Left ventricle myocardium superior (tissue), 1 donor: ENCODE data around the gene ZNF512B. TPM values are rescaled to one million over a fixed set of nuclear protein-coding genes. Genes with fewer than 3 reads are reported as not detected.
A peak's percentile ranks its signal among the peaks of the same experiment; 100 is the strongest.
"Not testable (repeated sequence)": the region's sequence is repeated elsewhere in the genome, so short reads cannot be mapped to it uniquely, and the experiment has no call there.

ENCODE experiments used
- ATAC-seq: fragments of 200-7000 bp; cut with Tn5 transposase; one replicate; pipeline ENCODE4 v1.9.1; 2020; ENCODE audit warnings: mild to moderate bottlenecking, moderate library complexity
- DNase-seq: peaks from one replicate; pipeline ENCODE4 v3.0.0-alpha.2; 2020
- intact Hi-C: fragments of 100-400 bp; cut with micrococcal nuclease; formaldehyde crosslinking; loops from one replicate; pipeline ENCODE4 v1.11.0; 2022
- total RNA-seq: library from RNA; stranded (reverse); fragmentation: NEBNext Ultra II Directional; extraction: Animal tissue kit (Norgen Biotek cat#: 25700); gene quantifications from one replicate; pipeline ENCODE4 v1.2.1, GENCODE V29; 2021
- donor health status: DM: no; HTN: yes; CAD: no; lungs with severe emphysema.

The ZNF512B gene
- total RNA-seq, 1 donor from 2014 or later = 14.0 TPM

DNA sequence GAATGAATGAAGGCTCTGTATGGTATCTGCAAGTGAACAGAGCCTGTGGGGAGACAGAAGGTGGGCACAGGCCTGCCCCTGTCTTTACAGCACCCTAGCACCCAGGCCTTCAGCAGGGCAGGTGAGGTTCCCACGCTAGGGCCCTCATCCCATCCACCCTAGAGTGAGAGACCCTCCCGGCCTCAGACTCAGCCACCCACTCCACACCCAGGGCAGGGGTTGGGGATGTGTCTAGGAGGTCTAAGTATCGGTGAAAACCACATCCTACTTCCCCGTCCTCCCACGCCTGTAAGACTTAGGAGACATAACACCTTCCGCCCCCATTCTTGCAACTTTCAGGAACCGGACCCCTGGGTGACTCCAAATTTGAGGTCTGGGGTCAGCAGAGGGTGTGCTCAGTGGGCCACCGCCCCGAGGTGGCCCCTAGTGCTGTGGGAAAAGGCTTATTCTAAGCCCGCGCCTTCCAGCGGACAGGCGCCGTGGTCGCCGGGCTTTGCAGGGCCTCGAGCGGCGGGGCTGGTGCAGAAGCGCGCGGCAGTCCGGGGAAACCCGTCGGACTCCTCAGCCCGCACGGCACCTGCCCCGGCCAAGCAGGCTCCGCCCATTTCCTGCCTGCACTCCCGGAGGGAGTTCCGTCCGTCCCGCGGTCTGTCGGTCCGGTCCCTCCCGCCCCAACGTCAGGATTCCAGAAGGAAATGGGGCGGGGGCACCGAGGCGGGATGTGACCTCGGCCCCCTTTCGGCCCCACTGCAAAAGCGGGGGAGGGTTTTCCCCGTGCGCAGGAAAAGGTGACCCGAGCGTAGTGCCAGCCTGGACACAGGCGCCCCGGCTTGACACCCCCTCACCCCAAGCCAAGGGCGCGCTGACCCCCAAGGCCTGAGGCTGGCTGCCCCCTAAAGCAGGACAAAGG is 8.8 kb upstream of the ZNF512B start:
- DNase-seq = peak; percentile 85
- ATAC-seq = peak; percentile 45
- intact Hi-C loops = no loop called here

DNA sequence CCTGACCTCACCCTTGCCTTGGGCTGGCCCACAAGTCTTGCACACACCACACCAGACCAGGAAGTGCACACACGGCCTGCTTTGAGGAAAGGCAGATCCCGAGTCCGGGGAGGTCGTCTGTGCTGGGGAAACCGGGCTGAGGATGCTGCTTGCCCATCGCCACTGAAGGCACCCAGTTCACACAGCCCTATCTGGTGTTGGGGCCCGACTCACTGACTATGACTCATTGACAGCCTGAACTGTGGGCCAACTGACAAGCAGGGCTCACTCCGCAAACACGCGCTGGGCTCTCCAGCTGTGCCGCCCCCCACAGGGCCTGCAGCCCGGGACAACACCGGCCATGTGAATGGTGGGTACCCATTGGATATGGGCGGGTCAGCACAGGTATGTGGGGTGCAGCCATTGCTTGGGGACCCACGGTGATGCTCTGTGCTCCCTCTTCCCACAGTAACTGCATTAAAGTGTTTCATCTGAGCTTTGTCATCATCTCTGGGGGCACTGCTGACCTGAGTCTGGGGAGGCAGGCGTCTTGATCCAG is 8.1 kb upstream of the ZNF512B start:
- intact Hi-C loops = no loop called here
- DNase-seq (peak; percentile 22), ATAC-seq (no peak)

DNA sequence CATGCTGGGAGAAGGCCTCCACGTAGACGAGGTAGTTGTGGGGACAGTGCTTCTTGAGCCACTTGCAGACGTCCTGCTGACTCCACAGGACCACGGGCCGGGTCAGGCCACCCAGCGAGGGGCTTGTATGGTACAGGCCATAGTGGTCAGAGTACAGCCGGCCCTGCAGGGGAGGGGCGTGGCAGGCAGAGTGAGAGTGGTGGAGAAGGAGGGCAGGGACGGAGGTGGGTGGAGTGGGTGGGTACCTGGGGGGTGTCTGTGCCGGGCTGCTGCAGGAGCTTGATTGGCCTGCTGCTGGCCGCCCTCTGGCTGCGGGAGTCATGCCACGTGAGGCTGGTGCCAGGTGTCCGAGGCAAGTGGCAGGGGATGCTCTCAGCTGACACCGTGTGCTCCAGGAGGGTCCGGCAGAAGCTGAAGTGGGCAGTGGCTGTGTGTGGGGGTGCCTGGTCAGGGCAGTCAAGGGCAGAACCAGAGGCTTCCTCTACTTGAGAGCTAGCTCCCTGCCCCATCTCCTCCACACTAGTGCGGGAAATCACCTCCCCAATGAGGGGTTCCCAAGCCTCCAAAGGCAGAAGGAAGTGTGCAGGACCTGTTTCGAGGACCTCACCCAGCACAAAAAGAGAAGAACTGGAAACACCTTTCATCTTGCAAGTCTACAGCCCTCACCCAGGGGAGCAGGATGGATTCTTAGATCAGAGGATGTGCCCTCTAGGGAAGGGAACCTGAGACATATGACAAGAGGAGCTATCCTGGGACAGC is 7.4 kb upstream of the ZNF512B start:
- intact Hi-C loops = no loop called here
- ATAC-seq = no peak
- DNase-seq = peak; percentile 23

DNA sequence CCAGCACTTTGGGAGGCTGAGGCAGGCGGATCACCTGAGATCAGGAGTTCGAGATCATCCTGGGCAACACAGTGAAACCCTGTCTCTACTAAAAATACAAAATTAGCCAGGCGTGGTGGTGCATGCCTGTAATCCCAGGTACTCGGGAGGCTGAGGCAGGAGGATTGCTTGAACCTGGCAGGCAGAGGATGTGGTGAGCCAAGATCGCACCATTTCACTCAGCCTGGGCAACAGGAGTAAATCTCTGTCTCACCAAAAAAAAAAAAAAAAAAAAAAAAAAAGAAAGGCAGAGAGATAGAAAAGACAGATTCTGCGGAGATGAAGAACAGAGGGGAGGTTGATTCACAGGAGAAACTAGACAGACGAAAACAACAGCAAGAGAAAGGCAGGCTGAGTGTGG is 6.8 kb upstream of the ZNF512B start:
- intact Hi-C loops = not testable (repeated sequence)

DNA sequence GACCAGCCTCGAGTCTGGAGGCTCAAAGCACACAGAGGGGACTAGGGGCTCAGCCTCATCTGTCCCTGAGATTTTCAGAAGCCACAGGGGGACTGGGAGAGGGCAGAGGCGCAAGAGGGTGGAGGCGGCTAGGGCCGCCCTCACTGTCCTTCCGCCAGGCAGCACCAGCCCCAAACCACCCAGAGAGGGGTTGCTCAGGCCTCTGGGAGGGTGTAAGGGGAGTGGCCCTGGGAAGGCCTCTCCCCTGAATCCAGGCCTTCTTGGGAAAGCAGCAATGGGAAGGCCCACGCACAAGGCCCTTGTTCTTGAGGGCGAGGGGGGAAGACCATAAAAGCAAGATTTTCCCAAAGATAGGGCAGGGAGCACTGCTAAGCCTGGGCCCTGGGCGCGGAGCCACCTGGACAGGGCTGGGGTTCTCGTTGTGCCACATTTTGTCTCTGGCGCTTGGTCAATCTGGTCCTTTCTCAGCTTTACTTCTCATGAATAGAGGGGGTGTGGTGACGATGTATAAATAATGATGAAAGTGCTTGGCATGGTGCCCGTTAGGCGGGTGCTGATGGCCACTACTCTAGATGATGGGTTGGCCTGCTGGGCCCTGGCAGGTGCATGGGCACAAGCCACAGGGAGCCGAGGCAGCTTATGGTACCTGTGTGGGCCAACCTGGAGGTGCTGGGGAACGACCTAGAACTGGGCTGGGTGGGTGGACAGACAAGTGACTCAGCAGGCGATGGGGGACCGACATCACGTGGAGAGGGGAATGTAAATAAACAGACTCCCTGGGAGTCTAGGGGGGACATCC is 4.9 kb upstream of the ZNF512B start:
- peak; percentile 23 for DNase-seq
- no peak for ATAC-seq
- intact Hi-C loops = no loop called here

More for the DNA sequence above, 6.8 kb upstream of the ZNF512B start:
- DNase-seq, ATAC-seq: not testable (repeated sequence)

DNA sequence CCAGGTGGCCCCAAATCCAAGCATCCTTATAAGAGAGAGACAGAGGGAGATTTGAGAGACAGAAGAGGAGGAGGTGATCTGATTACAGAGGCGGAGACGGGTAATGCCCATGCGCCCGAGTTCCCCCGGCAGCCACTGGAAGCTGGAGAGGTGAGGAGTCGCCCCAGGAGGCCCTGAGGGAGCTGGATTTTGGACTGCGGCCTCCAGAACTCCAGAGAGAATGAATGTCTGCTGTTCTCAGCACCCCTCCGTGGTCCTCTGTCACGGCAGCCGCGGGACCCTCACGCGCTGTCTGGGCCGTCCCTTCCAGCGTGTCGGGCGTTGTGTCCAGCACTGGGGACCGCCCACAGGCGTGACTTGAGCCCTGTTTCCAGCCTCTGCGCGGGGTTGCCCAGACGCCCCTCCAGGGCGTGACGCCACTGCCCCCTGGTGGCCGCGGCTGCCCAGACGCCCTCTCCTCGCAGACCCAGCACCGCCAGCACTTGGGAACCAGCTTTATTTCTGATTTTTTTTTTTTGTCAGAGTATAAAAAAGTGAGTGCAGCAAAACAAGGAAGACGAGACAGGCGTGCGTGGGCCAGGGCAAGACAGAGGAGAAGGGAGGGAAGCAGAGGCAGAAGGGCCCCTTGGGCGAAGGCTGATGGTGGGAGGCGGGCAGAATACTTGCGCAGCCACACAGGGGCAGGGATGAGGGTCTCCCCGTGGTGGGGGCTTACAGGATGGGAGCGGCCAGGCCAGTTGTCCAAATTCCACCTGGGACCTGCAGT is 4.1 kb upstream of the ZNF512B start:
- peak; percentile 82 for ATAC-seq
- intact Hi-C loops = no loop called here
- DNase-seq = peak; percentile 95

DNA sequence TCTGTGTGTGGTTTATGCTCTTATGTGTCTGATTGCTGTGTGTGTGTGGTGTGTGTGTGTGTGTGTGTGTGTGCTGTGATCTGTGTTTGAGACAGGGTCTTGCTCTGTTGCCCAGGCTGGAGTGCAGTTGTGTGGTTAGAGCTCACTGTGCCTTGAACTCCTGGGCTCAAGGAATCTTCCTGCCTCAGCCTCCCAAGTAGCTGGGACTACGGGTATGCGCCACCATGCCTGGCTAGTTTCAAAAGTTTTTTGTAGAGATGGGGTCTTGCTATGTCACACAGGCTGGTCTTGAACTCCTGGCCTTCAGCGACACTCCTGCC is 3.4 kb upstream of the ZNF512B start:
- no peak for DNase-seq

DNA sequence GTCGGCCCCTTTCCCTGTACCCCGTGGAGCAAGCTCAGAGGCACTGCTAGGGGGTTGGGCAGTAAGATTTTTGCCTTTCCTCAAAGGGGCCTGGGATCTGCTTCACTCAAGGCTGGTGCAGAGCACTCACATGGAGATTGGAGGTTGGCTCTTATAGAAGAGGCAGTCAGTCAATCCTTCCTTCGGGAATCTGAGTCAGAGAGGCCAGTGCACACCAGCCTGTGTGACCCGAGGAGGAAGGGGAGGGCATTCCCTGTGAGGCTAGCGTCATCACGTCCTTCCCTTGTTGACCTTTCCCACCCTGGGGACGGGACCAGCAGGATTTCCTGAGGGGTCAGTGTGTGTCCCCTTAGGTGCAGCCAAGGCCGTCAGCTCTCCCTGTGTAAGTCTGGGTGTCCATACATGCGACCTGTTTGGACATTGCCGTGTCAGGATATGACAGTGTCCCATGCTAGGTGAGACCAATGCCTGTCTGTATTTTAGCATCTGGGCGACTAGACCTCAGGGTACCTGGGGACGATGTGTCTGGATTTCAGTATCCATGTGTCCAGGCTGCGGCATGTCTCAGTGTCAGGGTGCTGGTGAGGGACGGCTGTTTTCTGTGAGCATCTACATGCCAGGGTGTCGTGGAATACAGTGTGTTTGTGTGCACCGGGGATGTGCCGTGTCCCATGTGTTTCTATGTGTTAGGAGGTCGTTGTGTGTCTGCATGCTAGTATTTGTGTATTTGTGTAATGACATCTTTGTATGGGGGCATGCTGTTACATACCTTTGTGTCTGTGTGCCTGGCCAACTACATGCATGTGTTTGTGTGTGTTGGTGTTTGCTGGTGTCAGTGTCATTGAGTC is 2.8 kb upstream of the ZNF512B start:
- no peak for DNase-seq
- ATAC-seq = no peak
- intact Hi-C loops = no loop called here

More for the DNA sequence above, 3.4 kb upstream of the ZNF512B start:
- intact Hi-C loops = no loop called here
- no peak for ATAC-seq

- ATAC-seq, DNase-seq, intact Hi-C loops: not testable (repeated sequence)
Observed at GRCh38 chr20:63971960-63972311, 2.2 kb upstream of the ZNF512B start.

- DNase-seq = no peak
- ATAC-seq = no peak
- intact Hi-C loops = no loop called here
Observed at GRCh38 chr20:63970714-63971431, 1.1 kb upstream of the ZNF512B start.

- peak; percentile 46 for DNase-seq
- no peak for ATAC-seq
- intact Hi-C loops = no loop called here
Observed at GRCh38 chr20:63968928-63969760, 586 bp downstream of the ZNF512B start.

DNA sequence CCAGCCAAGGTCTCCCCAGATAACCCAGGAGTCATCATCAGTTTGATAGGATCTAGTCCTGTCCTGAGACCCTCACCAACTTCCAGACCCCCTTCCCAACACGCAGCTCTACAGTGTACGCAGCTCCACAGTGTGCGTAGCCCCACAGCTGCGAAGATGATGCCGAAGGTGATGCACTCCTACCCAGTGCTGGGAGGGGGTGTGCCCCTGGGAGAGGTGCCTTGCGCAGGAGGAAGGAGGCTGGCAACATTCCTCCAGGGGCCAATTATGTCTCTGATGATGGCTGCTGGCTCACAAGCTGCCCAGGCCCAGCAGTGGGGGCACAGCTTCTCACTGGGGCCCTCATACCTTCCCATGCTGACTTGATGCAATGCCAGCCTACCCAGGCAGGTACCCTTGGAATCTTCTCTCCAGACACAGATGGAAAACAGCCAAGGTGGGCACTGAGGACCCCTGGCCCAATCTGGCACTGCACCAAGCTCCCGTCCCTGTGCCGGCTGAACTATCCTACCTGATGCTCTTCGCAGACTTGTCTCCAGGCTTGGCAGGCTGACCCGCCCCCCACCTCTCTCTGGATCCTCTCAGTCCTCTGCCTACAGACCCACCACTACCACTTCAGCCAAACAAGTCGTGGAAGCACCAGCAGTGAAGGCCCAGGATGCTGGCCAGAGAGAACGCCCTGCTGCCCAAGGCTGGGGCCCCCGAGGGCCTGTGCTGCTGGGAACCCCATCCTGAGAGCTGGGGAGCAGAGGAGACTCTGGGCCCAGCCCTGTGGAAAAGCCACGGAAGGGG is 1.4 kb downstream of the ZNF512B start:
- ATAC-seq (no peak), DNase-seq (peak; percentile 30)
- intact Hi-C loops = no loop called here

GRCh38 chr20:63967330-63968135 is 2.2 kb downstream of the ZNF512B start:
- no peak for ATAC-seq
- intact Hi-C loops = no loop called here
- DNase-seq = peak; percentile 24

- ATAC-seq (no peak), DNase-seq (peak; percentile 27)
- intact Hi-C loops = no loop called here
Observed at GRCh38 chr20:63966944-63967322, 2.8 kb downstream of the ZNF512B start.
